Tibial nerve (tissue), 4 donors: ENCODE data around the gene MATCAP1.

Source experiments
- EP300 ChIP-seq, 2 donors: sonication (generic); formaldehyde crosslinking; IDR thresholded peaks; one replicate each; pipeline ENCODE4 v1.6.1; 2017; ENCODE audit warnings: antibody characterized with exemption in 2 of 2, mild to moderate bottlenecking in 1 of 2
- TF ChIP-seq, protein P1 (sequence below), 5 experiments: fragments of 200-600 bp in 3 of 5; fragments of 450-650 bp in 2 of 5; sonication (generic) in 3 of 5; IDR thresholded peaks; one replicate each; pipeline ENCODE4 v1.5.1; 2016 to 2019; ENCODE audit warnings: antibody characterized with exemption in 5 of 5, mild to moderate bottlenecking in 3 of 5, moderate library complexity in 2 of 5

DNA sequence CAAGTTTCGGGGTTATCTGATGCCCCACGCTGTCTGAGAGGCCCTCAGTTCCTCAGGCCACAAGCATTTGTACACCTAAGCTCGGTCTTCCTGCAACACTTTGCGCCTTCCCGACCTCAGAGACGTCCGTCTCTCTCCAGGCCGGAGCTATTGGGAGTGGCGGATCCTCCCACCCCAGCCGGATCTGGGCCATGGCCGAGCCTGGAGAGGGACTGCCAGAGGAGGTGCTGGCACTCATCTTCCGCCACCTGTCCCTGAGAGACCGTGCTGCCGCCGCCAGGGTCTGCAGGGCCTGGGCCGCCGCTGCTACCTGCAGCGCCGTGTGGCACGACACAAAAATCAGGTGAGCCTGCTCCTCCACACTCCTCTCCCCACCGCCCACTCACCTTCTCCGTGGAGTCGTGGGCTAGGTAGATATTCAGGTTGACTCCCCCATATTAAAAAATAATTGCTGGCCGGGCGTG, 22.1 kb downstream of the MATCAP1 start:
- TF ChIP-seq, protein P1, sequence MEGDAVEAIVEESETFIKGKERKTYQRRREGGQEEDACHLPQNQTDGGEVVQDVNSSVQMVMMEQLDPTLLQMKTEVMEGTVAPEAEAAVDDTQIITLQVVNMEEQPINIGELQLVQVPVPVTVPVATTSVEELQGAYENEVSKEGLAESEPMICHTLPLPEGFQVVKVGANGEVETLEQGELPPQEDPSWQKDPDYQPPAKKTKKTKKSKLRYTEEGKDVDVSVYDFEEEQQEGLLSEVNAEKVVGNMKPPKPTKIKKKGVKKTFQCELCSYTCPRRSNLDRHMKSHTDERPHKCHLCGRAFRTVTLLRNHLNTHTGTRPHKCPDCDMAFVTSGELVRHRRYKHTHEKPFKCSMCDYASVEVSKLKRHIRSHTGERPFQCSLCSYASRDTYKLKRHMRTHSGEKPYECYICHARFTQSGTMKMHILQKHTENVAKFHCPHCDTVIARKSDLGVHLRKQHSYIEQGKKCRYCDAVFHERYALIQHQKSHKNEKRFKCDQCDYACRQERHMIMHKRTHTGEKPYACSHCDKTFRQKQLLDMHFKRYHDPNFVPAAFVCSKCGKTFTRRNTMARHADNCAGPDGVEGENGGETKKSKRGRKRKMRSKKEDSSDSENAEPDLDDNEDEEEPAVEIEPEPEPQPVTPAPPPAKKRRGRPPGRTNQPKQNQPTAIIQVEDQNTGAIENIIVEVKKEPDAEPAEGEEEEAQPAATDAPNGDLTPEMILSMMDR (IDR thresholded peaks at IDR 0.05), result no peak
- TF ChIP-seq EP300 (IDR thresholded peaks at IDR 0.05), result no peak
